ENCODE measurements around the gene C1orf159. TPM values are rescaled to one million over a fixed set of nuclear protein-coding genes. Genes with fewer than 3 reads are reported as not detected.

The C1orf159 gene
- total RNA-seq, 4 donors from 2014 or later = 2.8 to 6.4 (median 5.3) TPM

- peaks cover 19 to 48% (median 43%) of the 10 kb centered on the region in 3 donors for H3K27me3 ChIP-seq
- intact Hi-C loops (cut with DNase I; ENCODE audit: low total_unique reads) (loop anchor here (1.0 to 10.0 kb wide), 4 partner anchors 29 to 407 kb away; partner anchors contain the start of gene C1orf159), in situ Hi-C loops (cut with MboI; ENCODE audit: low sequenced_read_pairs in 4 of 4) (no loop called here)
- no peak overlapping the region for H3K27ac ChIP-seq
- TF ChIP-seq POLR2A (IDR thresholded peaks at IDR 0.05) = no peak
- no peak for TF ChIP-seq CTCF (IDR thresholded peaks at IDR 0.05 in 4 of 5, conservative IDR thresholded peaks at IDR 0.05 in 1 of 5)
- ATAC-seq (no peak), DNase-seq (no peak)
- H3K4me1 ChIP-seq = peaks cover 5 to 19% of the 10 kb centered on the region in 2 donors
- no peaks in the 10 kb centered on the region for H3K36me3 ChIP-seq
- H3K9me3 ChIP-seq = no peaks in the 10 kb centered on the region
- H3K4me3 ChIP-seq = peak overlapping the region; percentile 32 to 48 (median 38)
Observed at GRCh38 chr1:1033731-1034438, 82.0 kb downstream of the C1orf159 start.

GRCh38 chr1:1033009-1033587, 82.8 kb downstream of the C1orf159 start:
- in situ Hi-C loops (cut with MboI; ENCODE audit: low sequenced_read_pairs in 4 of 4) = no loop called here
- Histone ChIP-seq H3K4me1 (peaks cover 5 to 19% of the 10 kb centered on the region in 2 donors), H3K9me3 (no peaks in the 10 kb centered on the region), H3K27me3 (peaks cover 12 to 40% (median 35%) of the 10 kb centered on the region in 3 donors), H3K27ac (no peak overlapping the region), H3K36me3 (no peaks in the 10 kb centered on the region), H3K4me3 (peak overlapping the region; percentile 15 to 48 (median 43))
- peak; percentile 61 to 88 (median 76) for TF ChIP-seq CTCF (IDR thresholded peaks at IDR 0.05 in 4 of 5, conservative IDR thresholded peaks at IDR 0.05 in 1 of 5)
- TF ChIP-seq POLR2A (IDR thresholded peaks at IDR 0.05) = no peak
- ATAC-seq (peak; percentile 69 to 88), DNase-seq (peak; percentile 38 to 75)
- intact Hi-C loops (cut with DNase I; ENCODE audit: low total_unique reads) = loop anchor here (1.0 to 10.0 kb wide), 4 partner anchors 30 to 408 kb away; partner anchors contain the start of gene C1orf159

GRCh38 chr1:1032424-1032823, 83.5 kb downstream of the C1orf159 start:
- Histone ChIP-seq H3K4me3 (peak overlapping the region; percentile 15 to 48 (median 43)), H3K27ac (no peak overlapping the region), H3K4me1 (peaks cover 5 to 19% of the 10 kb centered on the region in 2 donors), H3K9me3 (no peaks in the 10 kb centered on the region), H3K36me3 (no peaks in the 10 kb centered on the region), H3K27me3 (peaks cover 9 to 35% (median 34%) of the 10 kb centered on the region in 3 donors)
- intact Hi-C loops (cut with DNase I; ENCODE audit: low total_unique reads) (loop anchor here (5.0 to 10.0 kb wide), 2 partner anchors 82 to 260 kb away; partner anchors contain the start of gene C1orf159), in situ Hi-C loops (cut with MboI; ENCODE audit: low sequenced_read_pairs in 4 of 4) (no loop called here)
- ATAC-seq (no peak), DNase-seq (no peak)
- TF ChIP-seq CTCF (IDR thresholded peaks at IDR 0.05 in 4 of 5, conservative IDR thresholded peaks at IDR 0.05 in 1 of 5) (no peak), POLR2A (IDR thresholded peaks at IDR 0.05) (no peak)

Other genes with a start within 250 kb of the C1orf159 start
- under 1 TPM in 2 of 4 donors, not detected in 2; 0.17 to 0.38 TPM for gene SAMD11, start 192.2 kb downstream of the C1orf159 start, total RNA-seq
- gene NOC2L, start 156.8 kb downstream of the C1orf159 start, total RNA-seq = 100 to 1,000 TPM in 1 of 4 donors, 10 to 100 TPM in 3; 47.4 to 115 (median 74.2) TPM
- 1 to 10 TPM; 1.3 to 5.7 (median 2.3) TPM for gene KLHL17, start 155.5 kb downstream of the C1orf159 start, total RNA-seq
- under 1 TPM in 1 of 4 donors, not detected in 3; 0.23 TPM for gene PLEKHN1, start 149.6 kb downstream of the C1orf159 start, total RNA-seq
- gene PERM1, start 134.0 kb downstream of the C1orf159 start, total RNA-seq = 100 to 1,000 TPM in 2 of 4 donors, 10 to 100 TPM in 2; 38.9 to 218 (median 98.8) TPM
- 10 to 100 TPM in 2 of 4 donors, 1 to 10 TPM in 2; 6.4 to 17.4 (median 9.5) TPM for gene HES4, start 116.0 kb downstream of the C1orf159 start, total RNA-seq
- gene ISG15, start 102.6 kb downstream of the C1orf159 start, total RNA-seq = 10 to 100 TPM in 2 of 4 donors, 1 to 10 TPM in 2; 4.3 to 37.6 (median 10.2) TPM
- 1 to 10 TPM; 2.0 to 3.8 (median 3.1) TPM for gene AGRN, start 96.0 kb downstream of the C1orf159 start, total RNA-seq
- gene RNF223, start 41.8 kb downstream of the C1orf159 start, total RNA-seq = not detected
- under 1 TPM in 2 of 4 donors, not detected in 2; 0.13 to 0.16 TPM for gene TTLL10, start 57.8 kb upstream of the C1orf159 start, total RNA-seq
- gene TNFRSF18, start 90.5 kb upstream of the C1orf159 start, total RNA-seq = not detected
- 1 to 10 TPM in 1 of 4 donors, under 1 TPM in 2, not detected in 1; 0.42 to 2.1 (median 0.46) TPM for gene TNFRSF4, start 98.1 kb upstream of the C1orf159 start, total RNA-seq
- 10 to 100 TPM; 51.0 to 94.2 (median 79.4) TPM for gene SDF4, start 115.9 kb upstream of the C1orf159 start, total RNA-seq
- 10 to 100 TPM in 3 of 4 donors, 1 to 10 TPM in 1; 8.5 to 32.8 (median 20.6) TPM for gene B3GALT6, start 116.1 kb upstream of the C1orf159 start, total RNA-seq
- gene C1QTNF12, start 130.6 kb upstream of the C1orf159 start, total RNA-seq = 1 to 10 TPM in 1 of 4 donors, not detected in 3; 2.7 TPM
- gene UBE2J2, start 157.8 kb upstream of the C1orf159 start, total RNA-seq = 10 to 100 TPM; 31.3 to 42.3 (median 38.3) TPM
- under 1 TPM in 3 of 4 donors, not detected in 1; 0.19 to 0.91 (median 0.66) TPM for gene SCNN1D, start 164.3 kb upstream of the C1orf159 start, total RNA-seq
- 10 to 100 TPM; 18.4 to 31.9 (median 25.8) TPM for gene ACAP3, start 191.8 kb upstream of the C1orf159 start, total RNA-seq
- 10 to 100 TPM in 2 of 4 donors, 1 to 10 TPM in 2; 6.2 to 13.1 (median 9.5) TPM for gene PUSL1, start 192.5 kb upstream of the C1orf159 start, total RNA-seq
- gene INTS11, start 208.6 kb upstream of the C1orf159 start, total RNA-seq = 10 to 100 TPM; 74.0 to 94.4 (median 84.7) TPM
- gene CPTP, start 208.7 kb upstream of the C1orf159 start, total RNA-seq = 10 to 100 TPM; 22.7 to 64.9 (median 34.0) TPM
- under 1 TPM in 2 of 4 donors, not detected in 2; 0.20 to 0.44 TPM for gene TAS1R3, start 215.2 kb upstream of the C1orf159 start, total RNA-seq
- 100 to 1,000 TPM; 196 to 311 (median 258) TPM for gene DVL1, start 233.3 kb upstream of the C1orf159 start, total RNA-seq
- 10 to 100 TPM; 13.9 to 41.9 (median 34.2) TPM for gene MXRA8, start 242.5 kb upstream of the C1orf159 start, total RNA-seq

All from gastrocnemius medialis (tissue), 4 donors.